Neural crest cell (in vitro differentiated cells): Measurements from ENCODE around the gene GRIK2. TPM values are rescaled to one million over a fixed set of nuclear protein-coding genes. Genes with fewer than 3 reads are reported as not detected.

Experiments
- DNase-seq: peaks from one replicate; pipeline ENCODE4 v3.0.0; 2021; ENCODE audit warnings: low read depth, mixed read lengths, low spot score
- H3K27ac Mint-ChIP-seq: one replicate; pipeline ENCODE4 v1.8.0; 2021; ENCODE audit warnings: mild to moderate bottlenecking, mixed read lengths; ENCODE audit not compliant: unreplicated experiment
- H3K27me3 Mint-ChIP-seq: 2 replicates; pipeline ENCODE4 v1.8.0; 2021; ENCODE audit warnings: low read depth, mild to moderate bottlenecking, mixed read lengths
- H3K36me3 Mint-ChIP-seq: 2 replicates; pipeline ENCODE4 v1.8.0; 2021; ENCODE audit warnings: low read depth, mild to moderate bottlenecking, mixed read lengths
- H3K4me1 Mint-ChIP-seq: 2 replicates; pipeline ENCODE4 v1.8.0; 2021; ENCODE audit warnings: mixed read lengths
- H3K4me3 Mint-ChIP-seq: one replicate; pipeline ENCODE4 v1.8.0; 2021; ENCODE audit warnings: mild to moderate bottlenecking, mixed read lengths
- H3K9me3 Mint-ChIP-seq: 2 replicates; pipeline ENCODE4 v1.8.0; 2021; ENCODE audit warnings: mixed read lengths
- CTCF ChIP-seq: fragments of 200-600 bp; sonication (generic); conservative IDR thresholded peaks from 2 replicates; pipeline ENCODE4 v1.5.0; 2021; ENCODE audit warnings: antibody characterized with exemption, mild to moderate bottlenecking
- total RNA-seq: library from RNA; stranded (reverse); gene quantifications from 2 replicates; pipeline ENCODE4 v1.2.1, GENCODE V29; 2021

The GRIK2 gene
- total RNA-seq, 1 donor from 2014 or later, result 10.5 TPM

- Mint-ChIP-seq H3K9me3 (no peaks in the 10 kb centered on the region), H3K36me3 (no peaks in the 10 kb centered on the region), H3K4me3 (no peak overlapping the region), H3K27ac (no peak overlapping the region), H3K27me3 (no peaks in the 10 kb centered on the region), H3K4me1 (no peaks in the 10 kb centered on the region)
- TF ChIP-seq CTCF, result no peak
- no peak for DNase-seq
These were observed 57.4 kb downstream of the GRIK2 start for GRCh38 chr6:101450901-101451300.

DNA sequence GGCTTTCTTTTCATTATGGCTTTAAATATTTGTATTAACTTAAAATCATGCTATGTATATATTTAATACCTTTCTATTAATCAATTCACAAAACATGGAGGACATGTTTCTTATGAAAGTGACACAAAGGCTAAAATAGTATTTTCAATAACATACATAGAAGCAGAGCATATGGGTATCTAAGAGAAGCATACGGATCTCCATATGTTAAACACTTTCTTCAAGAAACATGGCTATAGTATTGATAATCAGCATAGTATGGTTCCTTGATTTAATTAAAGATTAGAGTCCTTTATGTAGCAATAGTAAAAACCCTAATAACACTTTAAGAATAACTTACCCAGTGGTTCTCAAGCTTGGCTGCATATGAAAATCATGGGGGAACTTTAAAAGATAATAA, 58.5 kb downstream of the GRIK2 start:
- no peaks in the 10 kb centered on the region for H3K4me1 Mint-ChIP-seq
- H3K36me3 Mint-ChIP-seq, result no peaks in the 10 kb centered on the region
- no peak overlapping the region for H3K27ac Mint-ChIP-seq
- TF ChIP-seq CTCF, result no peak
- no peaks in the 10 kb centered on the region for H3K9me3 Mint-ChIP-seq
- no peaks in the 10 kb centered on the region for H3K27me3 Mint-ChIP-seq
- H3K4me3 Mint-ChIP-seq, result no peak overlapping the region
- no peak for DNase-seq

GRCh38 chr6:101453221-101453620, 59.7 kb downstream of the GRIK2 start:
- Mint-ChIP-seq H3K27me3 (no peaks in the 10 kb centered on the region), H3K36me3 (no peaks in the 10 kb centered on the region), H3K9me3 (no peaks in the 10 kb centered on the region), H3K4me3 (no peak overlapping the region), H3K4me1 (no peaks in the 10 kb centered on the region), H3K27ac (no peak overlapping the region)
- DNase-seq, result no peak
- no peak for TF ChIP-seq CTCF

DNA sequence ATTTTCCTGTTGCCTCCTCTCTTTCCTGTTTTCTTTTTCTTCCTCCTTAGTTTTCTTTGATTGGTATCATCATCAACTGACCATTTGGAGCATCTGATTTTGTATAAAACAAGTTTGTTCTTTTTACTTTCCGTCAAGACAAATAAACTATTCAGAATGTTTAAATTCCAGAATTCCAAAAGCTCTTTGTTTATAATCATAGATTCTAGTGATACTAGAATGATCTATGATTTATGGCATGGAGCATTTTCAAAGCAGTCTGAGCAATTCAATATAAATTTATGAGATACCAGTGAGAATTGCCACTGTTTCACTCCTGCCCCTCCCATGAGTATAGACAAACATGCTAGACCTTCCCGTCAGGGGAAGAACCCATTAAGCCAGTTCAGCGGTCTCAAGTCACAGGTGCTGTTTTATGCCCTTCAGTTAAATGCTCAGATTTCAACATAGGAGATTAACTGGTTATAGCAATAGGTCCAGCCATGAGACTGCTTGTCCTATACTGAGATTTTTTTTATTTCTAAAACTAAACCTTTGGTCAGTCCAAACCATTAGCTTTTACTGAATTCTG, 60.7 kb downstream of the GRIK2 start:
- Mint-ChIP-seq H3K36me3 (no peaks in the 10 kb centered on the region), H3K9me3 (no peaks in the 10 kb centered on the region), H3K27ac (no peak overlapping the region), H3K27me3 (no peaks in the 10 kb centered on the region), H3K4me3 (no peak overlapping the region), H3K4me1 (no peaks in the 10 kb centered on the region)
- TF ChIP-seq CTCF, result no peak
- DNase-seq, result no peak

GRCh38 chr6:101458336-101458735, 64.8 kb downstream of the GRIK2 start:
- DNase-seq, result no peak
- no peak overlapping the region for H3K4me3 Mint-ChIP-seq
- H3K4me1 Mint-ChIP-seq, result no peaks in the 10 kb centered on the region
- no peaks in the 10 kb centered on the region for H3K36me3 Mint-ChIP-seq
- no peak overlapping the region for H3K27ac Mint-ChIP-seq
- TF ChIP-seq CTCF, result no peak
- H3K9me3 Mint-ChIP-seq, result no peaks in the 10 kb centered on the region
- no peaks in the 10 kb centered on the region for H3K27me3 Mint-ChIP-seq

DNA sequence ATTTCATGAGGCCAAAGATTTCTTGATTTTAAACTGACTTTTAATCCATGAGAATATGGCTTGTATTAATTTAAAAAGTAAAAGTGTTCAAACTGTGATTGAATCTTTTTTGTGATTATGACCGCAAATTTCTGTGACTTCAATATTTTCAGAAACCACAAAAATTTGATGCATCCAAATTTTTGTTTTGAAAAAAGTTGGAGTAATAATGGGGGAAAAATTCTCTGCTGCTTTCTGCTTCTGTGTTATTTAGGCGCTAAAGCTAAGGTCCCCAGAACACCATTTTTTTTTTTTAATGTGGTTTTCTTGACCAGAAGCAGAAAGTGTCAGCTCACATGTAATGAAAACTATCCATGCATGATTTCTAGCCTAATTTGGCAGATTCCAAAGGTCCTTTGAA, 65.3 kb downstream of the GRIK2 start:
- no peaks in the 10 kb centered on the region for H3K4me1 Mint-ChIP-seq
- no peaks in the 10 kb centered on the region for H3K27me3 Mint-ChIP-seq
- no peaks in the 10 kb centered on the region for H3K36me3 Mint-ChIP-seq
- no peak overlapping the region for H3K4me3 Mint-ChIP-seq
- DNase-seq, result no peak
- no peaks in the 10 kb centered on the region for H3K9me3 Mint-ChIP-seq
- H3K27ac Mint-ChIP-seq, result no peak overlapping the region
- TF ChIP-seq CTCF, result no peak
